Progenitor cell of endocrine pancreas (in vitro differentiated cells): ENCODE measurements around the gene BTN3A1. TPM values are rescaled to one million over a fixed set of nuclear protein-coding genes. Genes with fewer than 3 reads are reported as not detected.
A peak's percentile ranks its signal among the peaks of the same experiment; 100 is the strongest.

Experiments
- DNase-seq: peaks from one replicate; pipeline ENCODE4 v3.0.0; 2021; ENCODE audit warnings: low spot score; ENCODE audit not compliant: unreplicated experiment
- H3K27ac Mint-ChIP-seq: 2 replicates; pipeline ENCODE4 v1.8.0; 2021; ENCODE audit warnings: mild to moderate bottlenecking, moderate library complexity, mixed read lengths
- H3K27me3 Mint-ChIP-seq: 2 replicates; pipeline ENCODE4 v1.8.0; 2021; ENCODE audit warnings: mixed read lengths
- H3K36me3 Mint-ChIP-seq: 2 replicates; pipeline ENCODE4 v1.8.0; 2022; ENCODE audit warnings: mixed read lengths; ENCODE audit not compliant: insufficient read depth
- H3K4me1 Mint-ChIP-seq: 2 replicates; pipeline ENCODE4 v1.8.0; 2021; ENCODE audit warnings: low read depth, mixed read lengths
- H3K4me3 Mint-ChIP-seq: 2 replicates; pipeline ENCODE4 v1.8.0; 2021; ENCODE audit warnings: low read depth, mild to moderate bottlenecking, moderate library complexity, mixed read lengths
- H3K9me3 Mint-ChIP-seq: 2 replicates; pipeline ENCODE4 v1.8.0; 2021; ENCODE audit warnings: low read depth, mixed read lengths
- total RNA-seq: library from RNA; stranded (reverse); gene quantifications from 2 replicates; pipeline ENCODE4 v1.2.1, GENCODE V29; 2021
- TF ChIP-seq, protein P1 (sequence below): fragments of 200-600 bp; sonication (generic); IDR thresholded peaks from one replicate; pipeline ENCODE4 v1.5.0; 2021; ENCODE audit warnings: antibody characterized with exemption, mild to moderate bottlenecking; ENCODE audit not compliant: unreplicated experiment

The BTN3A1 gene
- total RNA-seq, 1 donor from 2014 or later = 9.6 TPM

DNA sequence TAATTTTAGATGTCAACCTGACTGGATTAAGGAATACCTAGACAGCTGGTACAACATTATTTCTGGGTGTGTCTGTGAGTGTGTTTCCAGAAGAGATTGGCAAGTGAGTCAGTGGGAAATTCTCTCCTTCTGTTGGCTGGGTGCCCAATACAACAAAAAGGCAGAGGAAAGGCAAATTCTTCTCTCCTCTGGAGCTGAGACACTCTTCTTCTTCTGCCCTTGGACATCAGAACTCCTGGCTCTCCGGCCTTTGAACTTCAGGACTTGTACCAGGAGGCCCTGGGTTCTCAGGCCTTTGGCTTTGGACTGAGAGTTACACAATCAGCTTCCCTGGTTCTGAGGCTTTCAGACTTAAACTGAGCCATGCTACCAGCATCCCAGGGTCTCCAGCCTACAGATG, 7.8 kb upstream of the BTN3A1 start:
- no peaks in the 10 kb centered on the region for H3K9me3 Mint-ChIP-seq
- no peaks in the 10 kb centered on the region for H3K27me3 Mint-ChIP-seq
- H3K36me3 Mint-ChIP-seq = peaks cover 15% of the 10 kb centered on the region
- no peak for DNase-seq
- TF ChIP-seq, protein P1, sequence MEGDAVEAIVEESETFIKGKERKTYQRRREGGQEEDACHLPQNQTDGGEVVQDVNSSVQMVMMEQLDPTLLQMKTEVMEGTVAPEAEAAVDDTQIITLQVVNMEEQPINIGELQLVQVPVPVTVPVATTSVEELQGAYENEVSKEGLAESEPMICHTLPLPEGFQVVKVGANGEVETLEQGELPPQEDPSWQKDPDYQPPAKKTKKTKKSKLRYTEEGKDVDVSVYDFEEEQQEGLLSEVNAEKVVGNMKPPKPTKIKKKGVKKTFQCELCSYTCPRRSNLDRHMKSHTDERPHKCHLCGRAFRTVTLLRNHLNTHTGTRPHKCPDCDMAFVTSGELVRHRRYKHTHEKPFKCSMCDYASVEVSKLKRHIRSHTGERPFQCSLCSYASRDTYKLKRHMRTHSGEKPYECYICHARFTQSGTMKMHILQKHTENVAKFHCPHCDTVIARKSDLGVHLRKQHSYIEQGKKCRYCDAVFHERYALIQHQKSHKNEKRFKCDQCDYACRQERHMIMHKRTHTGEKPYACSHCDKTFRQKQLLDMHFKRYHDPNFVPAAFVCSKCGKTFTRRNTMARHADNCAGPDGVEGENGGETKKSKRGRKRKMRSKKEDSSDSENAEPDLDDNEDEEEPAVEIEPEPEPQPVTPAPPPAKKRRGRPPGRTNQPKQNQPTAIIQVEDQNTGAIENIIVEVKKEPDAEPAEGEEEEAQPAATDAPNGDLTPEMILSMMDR = no peak
- H3K27ac Mint-ChIP-seq = no peak overlapping the region
- H3K4me3 Mint-ChIP-seq = no peak overlapping the region
- peaks cover 14% of the 10 kb centered on the region for H3K4me1 Mint-ChIP-seq

DNA sequence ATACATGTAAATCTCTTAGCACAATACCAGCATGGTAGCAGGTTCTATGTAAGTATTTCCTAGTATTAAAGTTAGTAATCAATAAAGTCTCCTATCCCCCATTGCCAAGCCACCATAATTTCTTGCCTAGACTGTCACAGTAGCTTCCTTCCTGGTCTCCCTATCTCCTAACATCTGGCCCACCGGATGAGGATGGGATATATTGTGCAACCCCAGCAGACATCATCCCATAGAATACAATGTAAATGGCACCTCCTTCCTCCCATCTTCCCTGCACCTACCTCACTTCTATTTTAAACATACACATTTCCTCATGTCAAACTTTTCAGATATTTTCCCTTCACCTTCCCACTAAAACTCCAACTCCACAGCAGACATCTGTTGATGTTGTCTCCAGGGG, 3.5 kb upstream of the BTN3A1 start:
- Mint-ChIP-seq H3K27me3 (no peaks in the 10 kb centered on the region), H3K9me3 (no peaks in the 10 kb centered on the region), H3K4me3 (no peak overlapping the region), H3K4me1 (peaks cover 22% of the 10 kb centered on the region), H3K27ac (no peak overlapping the region), H3K36me3 (no peaks in the 10 kb centered on the region)
- no peak for DNase-seq
- TF ChIP-seq, protein P1 = no peak

DNA sequence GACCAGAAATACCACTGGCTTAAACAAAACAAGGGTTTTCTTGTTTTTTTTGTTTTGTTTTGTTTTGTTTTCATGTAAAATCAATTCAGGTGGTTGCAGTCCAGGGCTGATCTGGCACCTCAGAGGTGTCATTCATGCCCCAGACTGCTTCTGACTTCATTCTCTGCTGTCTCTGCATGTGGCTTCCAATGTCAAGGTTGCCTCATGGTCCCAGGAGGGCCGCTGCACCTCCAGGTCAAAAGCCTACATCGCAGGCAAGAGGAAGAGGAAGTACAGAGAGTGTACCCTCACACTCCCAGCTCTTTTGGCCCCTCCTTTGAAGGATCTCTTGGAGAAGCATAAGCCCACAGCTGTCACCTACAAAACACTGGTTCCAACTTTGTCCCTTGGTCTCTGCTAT, 1.4 kb upstream of the BTN3A1 start:
- peaks cover 18% of the 10 kb centered on the region for H3K4me1 Mint-ChIP-seq
- H3K27me3 Mint-ChIP-seq = no peaks in the 10 kb centered on the region
- no peak for DNase-seq
- TF ChIP-seq, protein P1 = no peak
- H3K36me3 Mint-ChIP-seq = peaks cover 2% of the 10 kb centered on the region
- no peak overlapping the region for H3K4me3 Mint-ChIP-seq
- H3K9me3 Mint-ChIP-seq = no peaks in the 10 kb centered on the region
- H3K27ac Mint-ChIP-seq = peak overlapping the region; percentile 22

GRCh38 chr6:26401389-26401986, 587 bp upstream of the BTN3A1 start:
- H3K9me3 Mint-ChIP-seq = no peaks in the 10 kb centered on the region
- H3K4me1 Mint-ChIP-seq = peaks cover 10% of the 10 kb centered on the region
- H3K36me3 Mint-ChIP-seq = peaks cover 4% of the 10 kb centered on the region
- TF ChIP-seq, protein P1 = no peak
- peak overlapping the region; percentile 87 for H3K4me3 Mint-ChIP-seq
- H3K27me3 Mint-ChIP-seq = no peaks in the 10 kb centered on the region
- peak overlapping the region; percentile 95 for H3K27ac Mint-ChIP-seq
- no peak for DNase-seq

DNA sequence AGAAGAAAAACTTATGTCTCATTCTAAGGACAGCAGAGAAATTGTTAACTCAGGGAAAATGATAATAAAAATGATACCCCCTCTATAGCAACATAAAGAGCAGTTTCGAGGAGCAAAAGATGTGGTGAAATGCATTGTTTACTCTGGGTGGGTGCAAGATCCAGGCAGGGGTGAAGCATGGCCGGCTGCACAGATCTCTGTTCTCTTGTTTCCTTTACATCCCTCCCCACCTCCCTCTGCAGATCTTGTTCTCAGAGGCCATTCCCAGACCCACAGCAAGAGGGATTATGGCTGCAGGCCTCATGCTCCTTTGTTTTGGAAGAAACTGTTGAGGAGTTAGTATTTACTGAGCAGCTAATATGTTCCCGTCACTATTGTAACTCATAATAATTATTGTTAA, 1.8 kb downstream of the BTN3A1 start:
- no peaks in the 10 kb centered on the region for H3K27me3 Mint-ChIP-seq
- no peaks in the 10 kb centered on the region for H3K9me3 Mint-ChIP-seq
- H3K4me3 Mint-ChIP-seq = no peak overlapping the region
- TF ChIP-seq, protein P1 = no peak
- peaks cover 10% of the 10 kb centered on the region for H3K4me1 Mint-ChIP-seq
- H3K27ac Mint-ChIP-seq = no peak overlapping the region
- peaks cover 4% of the 10 kb centered on the region for H3K36me3 Mint-ChIP-seq
- DNase-seq = no peak
